Mammary epithelial cell (primary cell): ENCODE data around the gene YIPF2.

Experiments
- CTCF ChIP-seq, 2 donors: IDR thresholded peaks in 1 of 2; conservative IDR thresholded peaks in 1 of 2; 2 replicates each; pipeline ENCODE4 v1.5.1; 2011 to 2012; ENCODE audit warnings: inconsistent platforms in 2 of 2, low read length in 2 of 2, mild to moderate bottlenecking in 2 of 2, control low read depth in 1 of 2, low read depth in 1 of 2; ENCODE audit not compliant: insufficient read depth in 1 of 2; ENCODE audit errors: extremely low read depth in 1 of 2
- EZH2 ChIP-seq: IDR thresholded peaks from 2 replicates; pipeline ENCODE4 v1.6.1; 2012; ENCODE audit warnings: low read length, inconsistent platforms, borderline replicate concordance

- TF ChIP-seq CTCF (conservative IDR thresholded peaks at IDR 0.05 in 1 of 2, IDR thresholded peaks at IDR 0.05 in 1 of 2; ENCODE audit: extremely low read depth in 1 of 2, insufficient read depth in 1 of 2, low read depth in 1 of 2, low read length in 2 of 2) (no peak), EZH2 (no peak)
These were observed 32.1 kb upstream of the YIPF2 start, which contains the start of gene SMARCA4 for GRCh38 chr19:10960314-10961072.
